GM13977 (cell line): ENCODE measurements around the gene PPM1H.

Source experiments
- DNase-seq: peaks from one replicate; pipeline ENCODE4 v3.0.0; 2012; ENCODE audit warnings: low spot score
- CTCF ChIP-seq: IDR thresholded peaks from 2 replicates; pipeline ENCODE4 v1.5.1; 2012; ENCODE audit warnings: mild to moderate bottlenecking, control low read depth; ENCODE audit not compliant: insufficient read depth; ENCODE audit errors: extremely low read depth, missing control alignments
- in situ Hi-C: fragments of 300-500 bp; cut with MboI; formaldehyde crosslinking; loops from one replicate; pipeline ENCODE4 v1.12.0; 2022; ENCODE audit warnings: low sequenced_read_pairs, low pct_unique_long_range_greater_than_20kb, mixed read lengths, inconsistent platforms; ENCODE audit not compliant: unreplicated experiment

Gene PPM1H

DNA sequence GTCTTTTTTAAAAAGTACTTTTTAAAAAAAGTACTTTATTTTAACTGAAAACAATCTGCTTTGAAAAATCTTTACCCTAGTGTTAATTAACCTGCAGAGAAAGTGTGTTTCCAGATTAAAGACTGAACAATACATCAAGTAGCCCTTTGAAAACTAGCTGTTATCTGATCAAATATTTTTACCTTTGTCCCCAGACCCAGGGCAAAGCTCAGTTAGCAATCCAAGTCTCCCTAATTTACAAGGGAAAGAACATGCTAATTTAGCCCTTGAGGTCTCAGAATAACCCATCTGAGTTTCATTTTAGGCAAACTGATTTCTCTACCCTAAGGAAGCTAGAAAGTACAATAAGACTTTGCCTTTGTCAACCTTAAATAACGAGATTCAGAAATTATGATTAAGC, 91.2 kb downstream of the PPM1H start:
- no peak for DNase-seq
- in situ Hi-C loops: no loop called here

GRCh38 chr12:62841846-62842245, 93.1 kb downstream of the PPM1H start:
- in situ Hi-C loops: no loop called here
- DNase-seq: no peak
- TF ChIP-seq CTCF: no peak

More for the DNA sequence above, 91.2 kb downstream of the PPM1H start:
- no peak for TF ChIP-seq CTCF

DNA sequence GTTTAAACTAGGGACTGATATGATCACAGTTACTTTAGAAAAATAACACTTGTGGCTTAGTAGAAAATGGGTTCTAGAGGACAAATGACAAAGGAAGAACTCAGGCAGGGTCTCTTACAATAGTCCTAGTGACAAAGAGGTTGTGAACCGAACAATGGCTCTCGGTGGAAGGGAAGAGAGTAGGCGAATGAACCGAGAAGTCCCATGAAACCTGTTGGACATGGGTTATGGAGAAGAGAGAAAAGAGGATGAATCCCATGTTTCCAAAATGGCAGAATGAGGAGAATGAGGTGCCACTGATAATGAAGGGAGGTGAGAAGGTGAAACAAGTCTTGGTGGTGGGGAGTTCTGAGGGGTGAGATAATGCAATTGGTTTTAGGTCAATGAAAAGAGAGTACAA, 94.1 kb downstream of the PPM1H start:
- no peak for DNase-seq
- no peak for TF ChIP-seq CTCF
- in situ Hi-C loops: no loop called here

DNA sequence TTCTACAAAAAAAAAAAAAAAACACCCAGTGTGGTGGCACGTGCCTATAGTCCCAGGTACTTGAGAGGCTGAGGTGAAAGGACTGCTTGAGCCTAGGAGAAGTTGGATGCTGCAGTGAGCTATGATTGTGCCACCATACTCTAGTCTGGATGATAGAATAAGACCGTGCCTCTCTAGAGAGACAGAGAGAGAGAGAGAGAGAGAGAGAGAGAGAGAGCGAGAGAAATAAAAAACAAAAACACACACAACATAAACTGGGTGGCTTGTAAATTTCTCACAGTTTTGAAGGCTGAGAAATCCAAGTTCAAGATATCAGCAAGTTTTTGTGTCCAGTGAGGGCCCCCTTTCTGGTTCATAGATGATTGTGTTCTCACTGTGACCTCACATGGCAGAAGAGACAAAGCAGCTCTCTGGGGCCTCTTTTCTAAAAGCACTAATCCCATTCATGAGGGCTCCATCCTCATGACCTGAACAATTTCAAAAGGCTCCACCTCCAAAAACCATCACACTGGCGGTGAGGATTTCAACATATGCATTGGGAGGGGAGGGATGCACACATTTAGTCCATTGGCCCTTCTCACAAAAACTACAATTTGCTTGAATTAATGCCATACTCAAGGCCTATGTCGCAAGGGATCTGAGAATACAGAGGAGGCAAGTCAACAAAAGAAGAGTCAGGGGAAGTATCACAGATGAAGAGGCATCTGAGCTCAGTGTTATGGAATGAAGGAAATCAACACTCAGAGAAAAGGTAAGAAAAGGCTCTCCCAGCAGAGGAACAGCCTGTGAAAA, 94.9 kb downstream of the PPM1H start:
- no peak for TF ChIP-seq CTCF
- in situ Hi-C loops: no loop called here
- DNase-seq: no peak

DNA sequence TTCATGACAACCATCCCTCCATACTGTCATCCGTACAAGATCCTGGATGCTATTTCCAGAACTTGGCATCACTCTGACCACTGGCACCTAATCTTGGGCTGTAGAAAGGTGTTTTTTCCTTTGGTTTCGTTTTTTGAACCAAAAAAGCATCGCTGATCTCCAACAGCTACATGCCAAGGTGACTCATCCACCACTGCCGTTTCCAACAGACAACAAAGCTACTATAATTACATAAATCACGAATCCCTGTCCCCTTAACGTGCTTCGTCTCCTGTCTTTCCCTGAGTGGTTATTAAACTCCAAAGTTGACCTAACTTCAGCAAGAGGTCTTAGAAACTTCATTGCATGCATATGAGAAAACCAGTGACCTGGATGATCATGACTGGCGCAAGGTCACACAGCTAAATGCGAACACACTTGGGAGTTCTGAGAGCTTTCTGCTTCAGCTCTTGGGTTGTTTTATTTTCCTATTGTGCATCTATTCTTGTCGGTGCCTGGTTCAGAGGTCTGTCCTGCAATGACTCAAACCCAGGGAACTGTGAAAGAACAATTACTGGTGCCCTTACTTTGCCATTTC, 99.9 kb downstream of the PPM1H start:
- in situ Hi-C loops: no loop called here
- TF ChIP-seq CTCF: no peak
- DNase-seq: no peak

DNA sequence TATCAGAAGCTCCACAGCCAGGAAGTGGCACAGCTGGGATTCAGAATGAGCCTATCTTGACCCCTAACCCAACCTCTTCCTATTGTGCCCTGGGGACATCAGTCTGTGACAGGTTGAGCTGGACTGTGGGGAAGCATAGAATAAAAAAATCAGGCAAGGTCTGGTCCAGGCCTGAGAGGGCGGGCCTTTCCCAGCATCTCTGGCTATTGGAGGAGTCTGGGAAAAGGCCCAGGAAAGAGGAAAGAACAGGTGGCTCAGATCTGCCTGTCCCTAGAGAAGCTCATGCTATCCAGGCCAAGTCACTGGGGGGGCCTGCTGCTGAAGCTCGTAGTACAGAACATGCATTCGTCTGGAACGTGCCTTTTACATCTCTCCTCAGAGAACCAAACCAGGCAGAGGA, 100.5 kb downstream of the PPM1H start:
- in situ Hi-C loops: no loop called here
- DNase-seq: no peak
- TF ChIP-seq CTCF: no peak

- no peak for DNase-seq
- no peak for TF ChIP-seq CTCF
- in situ Hi-C loops: no loop called here
Observed at GRCh38 chr12:62833634-62834033, 101.3 kb downstream of the PPM1H start.
